Ammon's horn (tissue), 1 donor: ENCODE results near the gene VTN.
A peak's percentile ranks its signal among the peaks of the same experiment; 100 is the strongest.

ENCODE experiments used
- DNase-seq: peaks from one replicate; pipeline ENCODE4 v3.0.0-alpha.2; 2016; ENCODE audit warnings: low spot score

VTN gene

GRCh38 chr17:28368915-28369683, 1.0 kb downstream of the VTN start:
- no peak for DNase-seq

GRCh38 chr17:28368306-28368831, 1.7 kb downstream of the VTN start:
- no peak for DNase-seq

GRCh38 chr17:28367641-28368305, 2.3 kb downstream of the VTN start:
- DNase-seq: no peak

DNA sequence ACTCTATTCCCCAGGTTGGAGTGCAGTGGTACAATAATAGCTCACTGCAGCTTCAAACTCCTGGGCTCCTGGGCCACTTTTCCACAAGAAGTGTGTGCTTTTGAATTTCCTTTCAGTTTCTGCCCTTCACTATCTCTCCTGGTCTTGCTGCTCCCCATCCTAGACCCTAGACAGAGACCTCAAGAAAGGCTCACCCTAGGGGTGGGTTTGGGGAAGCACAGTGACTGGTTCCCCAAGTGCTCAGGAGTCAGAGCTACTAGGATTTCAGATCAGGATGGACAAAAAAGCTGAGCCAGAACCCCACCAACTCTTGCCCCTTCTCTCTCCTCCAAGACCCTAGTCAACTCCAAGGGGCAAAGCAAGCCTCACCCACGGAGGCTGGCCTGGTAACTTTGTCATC, 3.5 kb downstream of the VTN start:
- DNase-seq: no peak

- DNase-seq: no peak
Observed at GRCh38 chr17:28365487-28365886, 4.6 kb downstream of the VTN start.

- DNase-seq: no peak
Observed at GRCh38 chr17:28364665-28365363, 5.3 kb downstream of the VTN start, which contains the start of gene SEBOX. SEBOX (minus strand) TSS chr17:28365199; CDS start chr17:28365151, 48 bp downstream.

GRCh38 chr17:28363776-28364650, 6.1 kb downstream of the VTN start:
- no peak for DNase-seq

DNA sequence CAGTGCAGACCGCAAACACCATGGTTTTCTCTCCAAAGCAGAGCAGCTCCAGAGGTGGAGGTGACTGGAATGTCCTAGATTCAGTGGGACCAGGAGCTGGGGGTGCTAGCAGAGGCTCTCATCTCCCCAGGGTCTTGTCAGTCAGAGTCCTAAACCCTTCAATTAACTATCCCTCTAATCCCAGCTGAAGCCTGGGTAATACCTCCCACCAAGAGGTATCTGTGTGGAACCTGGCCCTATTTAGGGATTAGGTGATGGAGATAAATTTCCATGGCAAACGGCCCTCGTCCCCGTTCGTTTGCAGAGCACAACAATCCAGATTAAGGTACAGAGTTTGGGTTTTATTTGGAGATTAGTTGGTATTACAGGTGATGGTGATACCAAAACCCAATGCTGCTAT, 6.9 kb downstream of the VTN start:
- no peak for DNase-seq

DNA sequence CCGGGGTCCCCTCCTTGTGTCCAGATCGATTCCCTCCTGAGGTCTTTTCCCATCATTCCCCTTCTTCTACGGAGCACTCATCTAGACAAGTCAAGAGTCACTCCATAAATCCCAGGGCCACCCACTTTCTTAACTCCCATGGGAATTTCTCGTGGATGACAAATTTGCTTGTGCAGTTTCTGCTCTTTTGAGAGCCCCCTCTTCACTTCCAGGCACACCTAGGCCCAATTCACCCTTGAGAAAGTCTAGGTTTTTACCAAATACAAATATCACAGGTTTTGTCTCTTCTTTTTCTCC, 12.3 kb downstream of the VTN start:
- DNase-seq: no peak

GRCh38 chr17:28357061-28357900, 12.8 kb downstream of the VTN start, which contains the start of gene POLDIP2:
POLDIP2 (minus strand) TSS chr17:28357527; CDS start chr17:28357448, 79 bp downstream.
- DNase-seq: peak; percentile 93

GRCh38 chr17:28350271-28350670, 19.8 kb downstream of the VTN start:
- no peak for DNase-seq

DNA sequence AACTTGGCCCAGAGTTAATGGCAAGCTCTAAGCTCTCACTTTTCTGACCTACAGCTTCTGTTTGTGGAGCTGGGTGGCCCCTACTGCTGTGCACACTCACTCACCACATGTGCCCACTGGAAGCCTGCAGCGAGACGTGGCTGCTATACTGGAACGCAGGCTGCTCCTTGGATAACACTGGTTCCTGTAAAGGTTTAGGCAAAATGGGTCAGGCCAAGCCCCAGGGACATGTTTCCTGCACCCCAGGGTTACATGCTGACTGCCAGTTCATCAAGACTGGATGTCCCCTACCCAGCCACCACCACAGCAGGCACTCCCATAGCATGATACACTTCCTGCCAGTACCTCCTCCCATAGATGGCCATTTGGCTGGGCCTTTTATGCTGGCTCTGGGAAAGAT, 21.1 kb downstream of the VTN start:
- DNase-seq: no peak

GRCh38 chr17:28347261-28347891, 22.7 kb downstream of the VTN start:
- DNase-seq: no peak

GRCh38 chr17:28346746-28347246, 23.3 kb downstream of the VTN start:
- DNase-seq: no peak

- no peak for DNase-seq
Observed at GRCh38 chr17:28346199-28346580, 23.9 kb downstream of the VTN start.

DNA sequence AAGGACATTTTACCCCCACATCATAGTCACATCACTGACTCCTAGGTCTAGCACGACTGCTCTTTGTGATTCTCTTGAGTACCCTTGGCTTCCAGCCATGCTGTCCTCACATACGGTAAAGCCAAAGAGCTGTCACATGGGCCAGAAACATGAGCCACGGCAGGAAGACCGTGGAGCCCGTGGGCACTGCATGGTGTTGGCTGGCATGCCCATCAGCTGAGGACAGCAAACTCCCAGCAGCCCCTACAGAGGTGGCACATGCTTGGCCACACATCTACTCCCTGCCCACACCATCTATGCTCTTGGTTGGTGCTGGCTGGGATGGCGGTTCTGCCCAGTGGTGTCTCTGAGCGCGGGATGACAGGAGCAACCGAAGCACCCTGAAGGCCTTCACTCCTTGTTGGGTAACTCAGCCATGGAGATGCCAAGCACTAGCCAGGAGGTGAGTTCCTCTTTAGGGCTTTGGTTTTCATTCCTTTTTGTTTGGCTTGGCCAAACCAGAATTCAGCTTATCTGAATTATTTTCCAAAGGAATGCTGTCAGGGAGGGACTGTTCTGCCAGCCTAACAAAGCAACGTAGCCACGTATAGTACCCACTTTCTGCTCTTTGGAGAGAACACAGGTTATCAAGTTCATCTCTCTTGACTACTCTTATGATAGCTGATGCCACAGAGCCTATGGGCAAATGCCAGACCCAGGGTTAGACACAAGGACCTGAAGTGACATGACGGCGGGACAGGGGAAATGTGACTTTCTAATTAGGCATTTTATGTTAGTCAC, 24.5 kb downstream of the VTN start:
- DNase-seq: no peak

DNA sequence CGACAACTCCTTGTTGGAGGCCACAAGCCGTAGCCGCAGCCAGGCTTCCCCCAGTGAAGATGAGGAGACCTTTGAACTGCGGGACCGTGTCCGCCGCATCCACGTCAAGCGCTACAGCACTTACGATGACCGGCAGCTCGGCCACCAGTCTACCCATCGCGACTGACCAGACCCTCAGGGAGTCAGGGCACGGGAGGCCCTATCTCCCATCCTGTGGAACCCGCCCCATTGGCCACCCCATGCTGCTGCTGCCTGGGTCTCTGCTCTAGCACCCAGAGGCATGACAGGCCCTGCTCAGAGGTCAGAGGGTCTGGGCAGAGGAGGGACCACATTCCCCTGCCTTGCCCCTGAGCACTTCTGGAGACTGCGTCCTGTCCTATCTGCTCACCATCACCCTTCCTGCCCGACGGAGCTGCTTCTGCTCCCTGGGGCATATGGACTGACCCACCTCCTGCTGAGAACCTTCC, 25.6 kb downstream of the VTN start:
- no peak for DNase-seq

DNA sequence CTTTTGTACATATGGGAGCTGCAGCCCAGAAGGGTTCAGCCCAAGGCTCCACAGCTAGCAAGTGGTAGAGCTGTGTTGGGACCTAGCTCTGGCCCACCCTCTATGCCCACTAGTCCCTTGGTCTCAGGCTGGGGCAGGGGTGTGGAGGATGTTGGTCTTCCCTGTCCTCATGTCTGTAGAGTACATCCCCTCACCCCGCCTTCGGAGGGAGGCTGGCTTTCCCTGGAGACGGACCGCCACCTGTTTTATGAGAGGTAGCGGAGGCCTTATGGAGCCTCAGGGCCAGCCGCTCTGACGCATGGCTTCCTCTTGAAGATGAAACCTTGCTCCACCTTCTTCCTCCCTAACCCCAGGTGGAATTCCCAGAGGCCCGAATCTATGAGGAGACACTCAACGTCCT, 26.1 kb downstream of the VTN start:
- DNase-seq: no peak

DNA sequence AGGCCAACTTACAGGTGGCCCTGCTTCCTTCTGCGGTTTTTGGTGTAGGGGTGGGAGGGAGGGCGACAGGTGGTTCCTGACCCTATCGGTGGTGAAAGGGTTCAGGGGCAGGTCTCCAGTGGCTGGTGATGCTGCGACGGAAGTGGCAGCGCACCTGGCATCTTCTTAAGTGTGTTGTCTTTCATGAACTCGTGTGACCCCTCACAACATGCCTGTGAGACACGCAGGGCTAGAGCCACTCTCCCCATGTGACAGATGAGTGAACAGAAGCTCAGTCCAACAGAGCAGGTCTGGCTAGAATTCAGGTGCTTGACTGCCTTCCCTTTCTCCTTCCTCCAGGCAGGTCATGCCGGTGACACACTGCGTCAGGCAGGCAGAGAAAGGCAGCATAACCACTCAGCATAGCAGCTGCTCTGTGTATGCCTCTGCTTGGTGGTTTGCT, 26.6 kb downstream of the VTN start:
- no peak for DNase-seq
